ENCODE data around the gene SPRED2. TPM values are rescaled to one million over a fixed set of nuclear protein-coding genes. Genes with fewer than 3 reads are reported as not detected.

SPRED2 gene
- total RNA-seq, 1 donor from 2014 or later = 22.0 TPM

DNA sequence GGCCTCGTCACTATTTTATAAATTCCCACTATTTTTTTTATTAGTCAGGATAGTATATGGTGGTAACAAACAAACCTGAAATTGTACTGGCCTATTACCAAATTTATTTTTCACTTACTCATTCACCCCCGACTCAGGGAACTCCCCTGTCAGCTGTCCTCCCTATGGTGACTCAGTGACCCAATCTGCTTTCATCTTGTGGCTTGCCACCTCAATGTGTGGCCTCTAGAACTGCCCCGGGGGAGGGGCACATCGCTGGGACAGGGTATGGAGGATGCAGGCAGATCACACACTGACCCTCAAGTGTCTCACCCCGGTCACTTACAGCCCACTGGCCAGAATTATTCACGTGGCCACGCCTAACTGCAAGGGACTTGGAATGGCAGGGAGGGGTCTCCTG is 133.2 kb downstream of the SPRED2 start:
- no peak for DNase-seq (ENCODE audit: low spot score)
- intact Hi-C loops (cut with DNase I) = no loop called here

DNA sequence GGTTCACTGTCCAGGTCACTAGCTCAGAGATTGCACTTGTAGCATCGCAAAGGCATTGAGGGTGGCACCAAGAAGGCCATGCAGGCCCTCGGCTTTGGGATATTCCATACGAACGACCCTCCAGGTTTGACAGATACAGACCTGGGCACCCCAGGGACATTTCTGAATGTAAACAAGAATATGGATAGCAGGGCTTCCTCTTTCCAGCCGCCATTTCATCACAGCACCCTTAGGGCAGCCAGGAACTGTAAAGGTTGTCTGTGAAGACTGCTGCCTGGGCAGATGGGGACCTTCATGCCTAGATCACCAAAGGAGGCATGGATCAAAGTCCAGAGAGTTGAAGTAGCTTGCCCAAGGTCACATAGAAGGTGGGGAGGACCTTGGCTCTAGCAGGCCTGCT is 134.3 kb downstream of the SPRED2 start:
- DNase-seq (ENCODE audit: low spot score) = no peak
- intact Hi-C loops (cut with DNase I) = no loop called here

DNA sequence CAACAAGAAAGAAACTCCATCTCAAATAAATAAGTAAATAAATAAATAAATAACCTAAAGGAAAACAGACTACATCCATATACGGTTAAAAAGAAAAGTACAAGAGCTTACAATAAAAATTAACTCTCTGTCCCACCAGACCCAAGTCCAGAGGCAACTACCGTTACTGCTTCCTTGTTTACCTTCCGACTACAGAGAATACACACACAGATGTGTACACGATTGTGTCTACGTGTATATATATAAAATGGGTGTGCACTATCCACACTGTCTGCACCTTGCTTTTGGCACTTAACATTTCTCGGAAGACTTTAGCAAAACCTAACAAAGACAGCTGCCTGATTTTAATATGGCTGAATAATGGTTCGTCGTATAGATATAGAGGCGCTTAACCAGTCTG is 134.9 kb downstream of the SPRED2 start:
- no peak for DNase-seq (ENCODE audit: low spot score)
- intact Hi-C loops (cut with DNase I) = no loop called here

DNA sequence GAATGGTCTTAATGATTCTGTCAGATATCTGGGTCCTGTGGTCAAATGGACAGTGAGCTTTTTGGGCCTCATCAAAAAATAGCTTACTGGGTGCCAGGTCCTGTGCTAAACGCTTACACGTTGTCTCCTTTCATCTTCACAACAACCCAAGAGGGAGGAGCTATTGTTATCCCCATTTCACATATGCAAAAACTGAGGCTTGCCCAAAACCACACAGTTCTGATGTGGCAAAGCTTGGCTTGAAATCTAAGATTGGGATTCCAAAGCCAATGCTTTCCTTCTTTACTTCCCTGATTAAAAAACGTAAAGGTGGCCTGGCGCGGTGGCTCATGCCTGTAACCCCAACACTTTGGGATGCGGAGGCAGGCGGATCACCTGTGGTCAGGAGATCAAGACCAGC is 135.4 kb downstream of the SPRED2 start:
- intact Hi-C loops (cut with DNase I) = no loop called here

DNA sequence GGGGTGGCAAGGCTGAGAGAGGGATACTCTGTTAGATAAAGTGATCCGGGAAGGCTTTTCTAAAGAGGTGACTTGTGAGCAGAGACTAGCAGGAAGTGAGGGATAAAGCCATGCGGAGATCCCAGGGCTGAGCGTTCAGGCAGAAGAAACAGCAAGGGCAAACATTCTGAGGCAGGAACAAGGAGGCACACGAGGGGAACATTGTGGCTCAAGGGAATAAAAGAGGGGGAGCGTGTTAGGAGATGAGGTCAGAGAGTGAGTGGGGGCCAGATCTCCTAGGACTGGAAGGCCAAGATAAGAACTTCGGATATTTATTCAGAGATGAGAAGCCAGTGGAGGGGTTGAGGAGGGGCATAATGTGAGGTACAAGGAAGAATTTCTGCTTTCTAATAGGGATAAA is 137.7 kb downstream of the SPRED2 start:
- DNase-seq (ENCODE audit: low spot score) = no peak
- intact Hi-C loops (cut with DNase I) = no loop called here

More for the DNA sequence above, 135.4 kb downstream of the SPRED2 start:
- no peak for DNase-seq (ENCODE audit: low spot score)

DNA sequence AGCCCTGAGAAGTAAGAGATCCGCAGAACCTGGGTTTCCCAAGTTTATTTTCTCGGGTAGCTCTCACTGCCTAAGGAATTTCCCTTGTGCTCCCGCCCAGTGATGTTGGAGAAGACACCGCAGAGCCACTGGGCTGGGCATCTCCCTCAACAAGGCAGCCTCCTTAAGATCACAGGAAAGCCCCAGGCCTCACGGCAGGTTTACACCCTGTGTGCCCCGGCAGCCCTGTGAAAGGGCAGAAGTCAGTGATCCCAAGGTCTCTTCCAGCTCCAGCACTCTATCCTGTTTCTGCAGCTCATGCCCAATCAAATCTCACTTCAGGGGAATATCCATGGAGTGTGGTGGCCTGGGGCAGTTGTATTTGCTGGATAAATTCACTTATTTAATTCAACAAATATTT is 138.3 kb downstream of the SPRED2 start:
- no peak for DNase-seq (ENCODE audit: low spot score)
- intact Hi-C loops (cut with DNase I) = no loop called here

DNA sequence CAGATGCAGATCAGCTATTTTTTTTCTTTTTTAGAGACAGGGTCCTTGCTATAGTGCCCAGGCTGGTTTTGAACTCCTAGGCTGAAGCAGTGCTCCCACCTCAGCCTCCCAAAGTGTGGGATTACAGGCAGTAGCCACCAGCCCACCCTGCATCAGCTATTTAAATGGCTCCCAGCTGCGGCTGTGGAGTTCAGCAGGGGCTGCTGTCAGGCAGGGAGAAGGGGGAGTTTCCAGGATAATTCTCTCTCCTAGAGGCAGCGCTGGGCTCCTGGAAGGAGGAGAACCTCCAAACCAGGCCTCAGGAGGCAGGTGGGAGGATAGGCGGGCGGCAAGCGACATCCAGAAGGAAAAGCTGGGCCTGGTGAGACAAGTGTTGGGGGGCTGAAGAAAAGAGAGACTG is 139.0 kb downstream of the SPRED2 start:
- intact Hi-C loops (cut with DNase I) = no loop called here
- DNase-seq (ENCODE audit: low spot score) = no peak

DNA sequence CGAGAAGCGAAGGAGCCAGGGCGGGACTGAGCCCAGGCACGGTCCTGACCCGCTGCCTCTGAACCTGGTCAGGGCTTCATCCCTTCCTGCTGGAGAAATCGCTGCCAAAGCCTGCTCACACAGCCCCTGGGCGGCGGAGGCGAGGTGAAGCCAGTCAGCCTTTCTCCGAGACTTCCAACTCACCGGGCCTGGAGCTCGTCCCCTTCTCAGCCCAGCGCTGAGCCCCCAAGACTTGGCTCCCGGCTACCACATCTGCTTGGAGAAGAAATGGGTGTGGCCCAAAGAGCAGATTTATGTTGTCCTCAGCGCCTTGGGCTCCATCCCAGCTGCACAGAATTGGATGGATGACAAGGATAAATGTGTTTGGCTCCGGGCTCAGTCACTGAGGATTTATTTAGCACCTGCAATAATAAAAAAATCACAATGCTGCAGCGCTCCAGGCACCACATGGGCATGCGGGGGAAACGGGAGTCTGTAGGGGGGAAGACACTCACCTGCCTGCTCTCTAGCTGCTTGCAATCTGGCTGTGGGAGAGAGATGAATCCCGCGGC is 139.9 kb downstream of the SPRED2 start:
- intact Hi-C loops (cut with DNase I) = no loop called here
- no peak for DNase-seq (ENCODE audit: low spot score)

DNA sequence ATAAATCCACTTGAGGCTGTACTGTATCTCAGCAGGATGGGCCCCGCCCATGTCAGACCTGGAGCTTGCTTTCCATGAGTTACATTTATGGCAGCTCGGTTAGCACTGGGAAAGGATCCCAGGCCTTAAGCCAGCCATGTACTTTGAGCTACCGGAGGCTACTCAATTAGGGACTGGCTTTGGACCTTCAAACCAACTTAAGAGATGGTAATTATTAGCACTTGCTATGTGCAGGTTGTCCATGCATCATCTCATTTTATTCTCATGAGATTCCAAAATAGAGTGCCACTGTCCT is 140.3 kb downstream of the SPRED2 start:
- intact Hi-C loops (cut with DNase I) = no loop called here
- no peak for DNase-seq (ENCODE audit: low spot score)

DNA sequence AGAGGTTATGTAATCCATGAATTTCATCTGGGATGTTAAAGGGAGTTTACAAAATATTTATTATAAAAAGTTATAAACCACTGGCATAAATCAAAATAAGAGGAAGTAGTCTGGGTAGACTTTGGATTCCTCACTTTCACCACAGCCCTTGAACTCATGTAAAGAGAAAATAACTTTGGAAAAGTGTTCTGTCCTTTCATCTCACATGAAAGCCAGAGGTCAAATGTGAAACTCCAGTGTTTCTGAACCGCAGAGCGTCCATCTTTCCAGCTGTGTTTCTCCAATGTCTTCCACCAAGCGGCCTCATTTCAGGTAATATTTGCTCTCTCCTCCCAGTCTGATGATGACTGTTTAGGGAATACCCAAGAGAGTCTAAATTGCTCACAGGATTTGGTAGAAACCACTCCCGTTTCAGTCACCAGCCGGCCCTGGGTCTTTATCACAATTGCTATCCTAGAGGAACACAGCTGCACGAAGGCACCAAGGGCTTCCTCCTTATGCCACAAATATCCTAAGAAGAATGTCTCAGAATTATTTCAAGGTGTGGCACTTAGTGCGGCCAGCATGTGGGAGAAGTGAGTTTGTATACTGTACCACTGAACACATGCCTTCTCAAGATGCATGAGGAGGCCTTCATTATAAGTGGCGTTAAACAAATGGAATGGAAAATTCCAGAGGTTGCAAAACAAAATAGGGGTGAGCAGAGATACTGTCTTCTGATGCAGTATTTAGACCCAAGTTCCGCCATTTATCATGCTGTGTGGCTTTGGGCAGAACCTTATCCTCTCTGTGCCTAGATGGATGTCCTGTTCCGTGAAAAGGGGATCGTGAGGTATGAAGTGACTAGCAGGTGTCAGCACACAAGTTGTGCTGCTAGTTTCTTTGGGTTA is 140.9 kb downstream of the SPRED2 start:
- no peak for DNase-seq (ENCODE audit: low spot score)
- intact Hi-C loops (cut with DNase I) = no loop called here

DNA sequence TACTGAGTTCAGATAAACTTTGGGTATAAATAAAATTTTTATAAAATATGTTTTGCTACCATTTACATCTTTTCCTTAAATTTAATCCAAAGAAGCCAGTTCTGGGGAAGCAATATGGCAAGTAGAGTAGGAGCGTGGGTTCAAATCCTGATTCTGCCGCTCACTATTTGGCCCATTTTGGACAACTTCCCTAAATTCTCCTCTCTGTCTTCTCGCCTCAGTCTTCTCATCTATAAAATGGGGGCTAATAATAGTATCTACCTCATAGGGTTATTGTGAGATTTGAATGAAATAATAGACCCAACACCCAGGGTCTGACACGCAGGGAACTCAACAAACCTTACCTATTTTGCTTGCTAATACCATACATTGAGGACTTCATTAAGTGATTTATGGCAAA is 145.0 kb downstream of the SPRED2 start:
- intact Hi-C loops (cut with DNase I) = no loop called here
- no peak for DNase-seq (ENCODE audit: low spot score)

DNA sequence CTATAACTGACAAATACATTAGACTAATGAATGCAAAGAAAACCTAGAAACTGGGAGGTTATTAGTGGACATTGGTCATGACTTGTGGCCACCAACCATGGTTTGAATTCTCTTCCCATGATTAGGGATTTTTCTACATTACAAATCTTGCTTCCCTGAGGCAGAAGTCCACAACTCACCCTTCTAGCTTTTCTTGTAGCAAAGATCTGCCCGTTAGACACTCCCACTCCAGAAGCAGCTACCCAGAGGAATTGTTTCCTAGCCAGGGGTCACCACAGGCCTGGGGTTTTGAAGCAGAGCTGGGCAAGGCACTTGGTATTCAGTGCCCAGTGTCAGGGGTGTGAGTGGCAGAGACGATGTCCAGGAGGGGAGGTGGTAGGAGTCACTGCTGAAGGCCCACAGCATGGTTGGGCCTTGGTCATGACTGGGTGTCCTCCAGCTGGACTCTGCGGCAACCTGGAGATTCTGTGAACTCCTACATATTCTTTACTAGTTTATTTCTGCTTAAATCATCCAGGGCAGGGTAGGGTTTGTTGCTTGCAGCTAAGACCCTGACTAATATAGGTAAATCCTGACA is 149.8 kb downstream of the SPRED2 start:
- DNase-seq (ENCODE audit: low spot score) = no peak
- intact Hi-C loops (cut with DNase I) = no loop called here

DNA sequence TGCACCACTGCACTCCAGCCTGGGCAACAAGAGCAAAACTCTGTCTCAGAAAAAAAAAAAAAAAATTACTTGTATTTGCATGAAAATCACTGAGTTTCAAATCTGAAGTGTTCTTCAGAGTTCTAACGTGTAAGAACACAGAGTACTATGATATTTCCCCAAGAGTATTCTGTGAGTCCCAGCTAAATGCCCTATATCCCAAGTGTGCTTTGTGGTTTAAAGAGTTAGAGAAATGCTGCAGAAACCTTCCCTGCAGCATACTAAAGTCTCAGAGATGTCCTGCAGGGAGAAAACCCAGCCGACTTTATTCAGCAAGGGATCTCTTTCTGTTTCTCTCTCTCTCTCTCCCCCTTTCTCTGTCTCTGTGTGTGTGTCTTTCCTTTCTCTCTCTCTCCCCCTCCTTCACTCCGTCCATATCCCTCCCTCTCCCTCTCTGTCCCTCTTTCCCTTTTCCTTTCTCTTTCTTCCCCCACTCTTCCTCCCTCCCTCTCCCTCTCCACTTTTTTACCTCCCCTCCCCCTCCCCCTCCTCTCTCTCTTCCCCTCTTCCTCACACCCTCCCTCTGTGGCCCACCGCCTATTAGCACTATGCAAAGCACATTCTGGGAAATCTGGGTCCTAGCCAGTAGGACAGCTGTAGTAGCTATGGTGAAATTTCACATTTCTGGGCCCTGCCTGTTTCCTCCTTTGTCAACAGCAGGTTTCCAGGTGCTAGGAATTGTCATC is 150.6 kb downstream of the SPRED2 start:
- no peak for DNase-seq (ENCODE audit: low spot score)
- intact Hi-C loops (cut with DNase I) = no loop called here

DNA sequence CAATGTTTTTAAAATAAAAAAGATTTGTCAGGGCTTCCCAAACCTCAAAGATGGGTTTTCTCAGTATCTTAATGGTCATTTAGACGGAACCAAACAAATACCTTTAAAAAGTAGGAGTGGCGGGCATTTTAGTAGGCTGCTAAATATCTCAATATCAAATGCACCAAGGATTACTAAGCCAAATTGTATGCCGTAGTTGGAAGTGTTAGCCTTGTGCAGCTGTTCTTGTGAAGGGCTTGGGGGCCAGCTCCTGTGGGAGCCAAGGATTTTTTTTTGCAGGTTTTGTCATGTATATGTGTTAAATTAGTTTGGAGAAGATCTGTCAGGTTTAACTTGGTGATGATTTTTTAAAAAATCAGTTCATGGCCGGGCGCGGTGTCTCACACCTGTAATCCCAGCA is 152.6 kb downstream of the SPRED2 start:
- intact Hi-C loops (cut with DNase I) = loop anchor here (5.0 kb wide), 1 partner anchor 33 kb away; no protein-coding TSS in a partner anchor
- no peak for DNase-seq (ENCODE audit: low spot score)

DNA sequence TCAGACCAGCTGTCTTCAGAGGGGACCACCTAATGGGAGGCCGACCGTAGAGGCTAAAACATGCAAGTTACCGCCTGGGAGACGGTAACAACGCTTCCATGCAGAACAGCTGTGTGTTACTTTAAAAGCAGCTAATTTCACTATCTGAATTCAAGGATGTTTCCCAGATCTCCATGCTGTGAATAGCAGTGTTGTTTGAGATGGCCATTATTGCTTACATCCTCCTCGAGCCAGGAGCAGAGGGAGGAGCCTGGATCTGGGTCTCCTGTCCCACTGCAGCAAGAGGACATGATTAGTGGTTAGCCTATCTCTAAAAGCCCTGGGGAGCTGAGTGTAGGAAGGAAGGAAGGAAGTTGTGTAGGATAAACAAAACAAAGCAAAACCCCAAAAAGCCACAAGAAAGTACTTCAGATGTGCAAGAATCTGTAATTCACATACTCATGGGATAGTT is 153.8 kb downstream of the SPRED2 start:
- intact Hi-C loops (cut with DNase I) = loop anchor here (5.0 kb wide), 1 partner anchor 34 kb away; no protein-coding TSS in a partner anchor
- DNase-seq (ENCODE audit: low spot score) = no peak

DNA sequence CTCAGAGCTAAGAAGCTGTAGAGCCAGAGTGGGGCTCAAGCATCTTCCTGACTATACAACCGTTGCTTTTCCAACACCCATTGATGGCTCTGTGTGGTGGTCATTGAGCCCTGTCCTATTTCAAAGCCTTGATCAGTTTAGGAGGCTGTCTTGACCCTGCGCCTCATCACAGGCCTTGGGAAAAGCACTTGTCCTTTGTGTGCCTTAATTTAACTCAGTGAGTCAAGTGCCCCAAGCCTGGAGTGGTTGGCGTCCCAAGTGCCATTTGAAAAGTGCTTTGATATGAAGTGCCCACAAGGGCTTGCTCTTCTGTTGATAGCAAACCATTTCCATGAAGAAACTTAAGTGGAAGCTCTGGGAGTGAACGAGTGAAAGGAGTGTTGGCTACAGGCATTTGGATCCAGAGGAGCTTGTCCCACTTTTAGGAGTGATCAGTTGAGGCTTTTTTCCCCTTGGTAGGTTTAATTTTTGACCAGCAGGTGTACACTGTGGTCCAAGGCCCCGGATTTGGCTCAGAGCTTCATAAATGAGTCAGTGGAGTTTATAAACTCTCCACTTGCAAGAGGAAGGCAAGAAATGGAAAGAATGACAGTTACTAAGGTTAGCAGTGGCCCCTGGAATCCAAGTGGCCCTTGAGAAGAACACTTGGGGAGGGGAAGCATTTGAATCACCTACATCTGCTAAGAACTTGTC is 154.5 kb downstream of the SPRED2 start:
- no peak for DNase-seq (ENCODE audit: low spot score)
- intact Hi-C loops (cut with DNase I) = loop anchor here (5.0 kb wide), 1 partner anchor 34 kb away; no protein-coding TSS in a partner anchor

DNA sequence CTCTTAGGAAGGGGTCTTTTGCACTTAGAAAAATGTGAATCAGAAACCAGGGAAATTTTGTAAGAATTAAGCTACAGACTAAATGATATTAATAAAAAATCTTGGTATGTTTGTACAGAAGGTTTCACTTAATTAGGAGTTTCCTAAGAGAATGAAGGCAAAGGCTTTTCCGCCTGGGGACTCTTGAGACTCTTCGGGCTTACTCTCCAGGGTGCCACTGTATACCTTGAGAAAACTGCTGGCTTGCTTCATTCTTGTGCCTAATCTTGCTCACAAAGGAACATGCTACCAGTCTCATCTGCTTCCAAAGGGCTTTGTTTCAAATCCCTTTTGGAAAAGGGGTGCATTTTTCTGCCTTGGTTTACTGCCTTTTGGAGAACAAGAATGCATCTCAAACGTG is 155.3 kb downstream of the SPRED2 start:
- intact Hi-C loops (cut with DNase I) = loop anchor here (5.0 kb wide), 1 partner anchor 35 kb away; no protein-coding TSS in a partner anchor
- no peak for DNase-seq (ENCODE audit: low spot score)

DNA sequence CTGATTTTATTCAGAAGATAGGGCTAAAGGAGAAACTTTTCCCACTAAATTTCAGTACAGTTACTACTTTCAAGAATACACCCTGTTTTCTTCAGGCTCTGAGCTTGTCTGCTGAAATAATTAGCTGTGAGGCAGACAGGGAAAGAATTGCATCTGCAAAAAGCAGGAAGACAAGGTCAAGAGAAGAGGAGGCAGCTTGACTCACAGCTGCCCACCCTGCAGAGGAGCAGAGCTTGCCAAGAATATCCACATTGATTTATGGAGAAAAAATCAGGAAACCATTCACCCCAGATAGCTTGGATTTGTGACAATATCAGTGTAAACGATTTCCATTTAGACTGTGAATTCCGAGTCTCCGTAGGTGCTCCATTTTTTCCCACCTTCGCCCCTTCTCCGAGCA is 155.8 kb downstream of the SPRED2 start:
- intact Hi-C loops (cut with DNase I) = loop anchor here (5.0 kb wide), 1 partner anchor 36 kb away; no protein-coding TSS in a partner anchor
- no peak for DNase-seq (ENCODE audit: low spot score)

DNA sequence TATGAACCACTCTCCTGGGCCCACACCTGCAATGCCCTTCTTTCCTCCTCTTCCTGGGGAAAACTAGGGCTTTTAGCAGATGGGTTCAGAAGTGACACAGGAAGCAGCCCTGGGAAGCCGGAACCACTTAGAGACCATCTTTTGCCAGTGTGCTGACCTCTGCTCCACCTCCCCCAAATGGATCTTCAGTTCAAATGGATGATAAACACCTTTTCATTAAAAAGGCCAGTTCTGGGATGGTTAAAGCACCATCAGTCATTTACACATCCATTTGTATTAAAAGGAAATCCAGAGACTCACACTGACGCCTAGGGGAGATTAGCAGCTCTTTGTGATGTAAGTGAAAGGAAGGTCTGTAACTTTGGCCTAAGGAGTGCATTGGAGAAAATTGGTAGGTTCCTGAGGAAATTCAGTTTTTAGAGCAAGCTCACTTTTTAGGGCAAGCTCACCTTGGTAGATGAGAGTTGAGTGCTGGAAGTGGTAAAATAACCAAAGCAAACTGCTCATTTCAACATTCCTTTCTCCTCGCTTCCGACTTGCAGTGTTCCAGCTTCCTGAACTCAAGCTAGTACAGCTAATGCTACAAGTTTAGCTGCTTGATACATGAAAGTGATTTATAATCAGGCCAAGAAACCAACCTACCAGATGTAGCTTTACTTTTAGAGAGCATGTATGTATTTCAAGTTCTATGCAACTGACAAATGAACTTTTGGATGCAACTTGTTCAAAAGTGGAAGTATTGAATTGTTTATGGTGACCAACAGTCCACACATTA is 157.1 kb downstream of the SPRED2 start:
- intact Hi-C loops (cut with DNase I) = loop anchor here (5.0 kb wide), 1 partner anchor 37 kb away; no protein-coding TSS in a partner anchor
- no peak for DNase-seq (ENCODE audit: low spot score)
